CD14-positive monocyte (primary cell): ENCODE results near the gene RANBP3. TPM values are rescaled to one million over a fixed set of nuclear protein-coding genes. Genes with fewer than 3 reads are reported as not detected.

Experiments used
- DNase-seq, 3 donors: peaks; one replicate each; pipeline ENCODE4 v3.0.0-alpha.2; 2011 to 2022
- H2AFZ ChIP-seq: 2 replicates; pipeline ENCODE4 v1.6.0; 2012; ENCODE audit warnings: mild to moderate bottlenecking, low read depth, low read length, inconsistent platforms; ENCODE audit not compliant: insufficient read depth, poor library complexity, severe bottlenecking
- H3K27ac ChIP-seq, 2 donors: 1 replicate in 1 of 2; 2 replicates in 1 of 2; pipeline ENCODE4 v1.5.1; 2012 to 2013; ENCODE audit warnings: low read length in 2 of 2, control low read depth in 1 of 2, inconsistent platforms in 1 of 2, low read depth in 1 of 2, mild to moderate bottlenecking in 1 of 2
- H3K27me3 ChIP-seq, 2 donors: one replicate each; pipeline versions ENCODE4 v1.6.0 to v1.6.1; 2011 to 2013; ENCODE audit warnings: low read length in 2 of 2; ENCODE audit not compliant: control insufficient read depth in 2 of 2, insufficient read depth in 2 of 2
- H3K36me3 ChIP-seq, 2 donors: replicated peaks in 1 of 2; 1 replicate in 1 of 2; 2 replicates in 1 of 2; pipeline versions ENCODE4 v1.5.1 to v1.6.1; 2012 to 2013; ENCODE audit warnings: low read length in 2 of 2, control low read depth in 1 of 2, inconsistent platforms in 1 of 2, mild to moderate bottlenecking in 1 of 2; ENCODE audit not compliant: insufficient read depth in 2 of 2, control insufficient read depth in 1 of 2
- H3K4me1 ChIP-seq, 2 donors: 1 replicate in 1 of 2; 2 replicates in 1 of 2; pipeline versions ENCODE4 v1.5.1 to v1.6.1; 2012 to 2013; ENCODE audit warnings: low read length in 2 of 2, control low read depth in 1 of 2, inconsistent platforms in 1 of 2, mild to moderate bottlenecking in 1 of 2, moderate library complexity in 1 of 2; ENCODE audit not compliant: insufficient read depth in 2 of 2, control insufficient read depth in 1 of 2
- H3K4me2 ChIP-seq: replicated peaks from 2 replicates; pipeline ENCODE3; 2012; ENCODE audit warnings: low read length, moderate library complexity, mild to moderate bottlenecking; ENCODE audit not compliant: poor library complexity, severe bottlenecking; ENCODE audit errors: extremely low read depth
- H3K4me3 ChIP-seq, 3 experiments: fragments of 200-600 bp in 1 of 3; sonication (generic) in 1 of 3; replicated peaks in 1 of 3; 1 replicate in 2 of 3; 2 replicates in 1 of 3; pipeline ENCODE4 v1.5.1; 2011 to 2013; ENCODE audit warnings: low read length in 3 of 3, mild to moderate bottlenecking in 3 of 3, control low read depth in 2 of 3, low read depth in 2 of 3, inconsistent platforms in 1 of 3, moderate library complexity in 1 of 3
- H3K79me2 ChIP-seq: 2 replicates; pipeline ENCODE4 v1.6.0; 2012; ENCODE audit warnings: mild to moderate bottlenecking, control low read depth, inconsistent platforms, low read length, moderate library complexity; ENCODE audit not compliant: insufficient read depth
- H3K9ac ChIP-seq: 2 replicates; pipeline ENCODE4 v1.6.0; 2017; ENCODE audit warnings: low read length, mild to moderate bottlenecking; ENCODE audit not compliant: insufficient read depth, poor library complexity, severe bottlenecking
- H3K9me3 ChIP-seq, 2 donors: replicated peaks in 1 of 2; 1 replicate in 1 of 2; 2 replicates in 1 of 2; pipeline versions ENCODE4 v1.5.1 to v1.6.1; 2012 to 2013; ENCODE audit warnings: low read length in 2 of 2, control low read depth in 1 of 2; ENCODE audit not compliant: control insufficient read depth in 1 of 2, insufficient read depth in 1 of 2
- H4K20me1 ChIP-seq: 2 replicates; pipeline ENCODE4 v1.6.0; 2012; ENCODE audit warnings: mild to moderate bottlenecking, low read length, control low read depth, moderate library complexity; ENCODE audit not compliant: insufficient read depth
- H3K27ac Mint-ChIP-seq, 7 donors: one replicate each; pipeline ENCODE4 v1.8.0; 2020; ENCODE audit warnings: mild to moderate bottlenecking in 7 of 7, mixed read lengths in 7 of 7, moderate library complexity in 6 of 7, inconsistent platforms in 2 of 7
- H3K27me3 Mint-ChIP-seq, 3 donors: one replicate each; pipeline ENCODE4 v1.8.0; 2021 to 2022; ENCODE audit warnings: low read depth in 3 of 3, mild to moderate bottlenecking in 3 of 3, mixed read lengths in 3 of 3, moderate library complexity in 3 of 3, inconsistent platforms in 1 of 3
- H3K36me3 Mint-ChIP-seq, 2 donors: one replicate each; pipeline ENCODE4 v1.8.0; 2020; ENCODE audit warnings: mixed read lengths in 2 of 2, inconsistent platforms in 1 of 2, mild to moderate bottlenecking in 1 of 2
- H3K4me1 Mint-ChIP-seq: one replicate; pipeline ENCODE4 v1.8.0; 2020; ENCODE audit warnings: mild to moderate bottlenecking, mixed read lengths
- H3K4me3 Mint-ChIP-seq, 2 donors: one replicate each; pipeline ENCODE4 v1.8.0; 2020; ENCODE audit warnings: mild to moderate bottlenecking in 2 of 2, mixed read lengths in 2 of 2, moderate library complexity in 1 of 2
- H3K9me3 Mint-ChIP-seq, 7 donors: one replicate each; pipeline ENCODE4 v1.8.0; 2020 to 2022; ENCODE audit warnings: mixed read lengths in 7 of 7, mild to moderate bottlenecking in 6 of 7, moderate library complexity in 6 of 7, inconsistent platforms in 2 of 7
- CTCF ChIP-seq: fragments of 200-600 bp; IDR thresholded peaks from one replicate; pipeline ENCODE4 v1.8.0; 2022; ENCODE audit warnings: antibody characterized with exemption, mild to moderate bottlenecking
- WGBS: methylation state at CpG from one replicate; pipeline ENCODE4 v1.1.5; 2013; ENCODE audit warnings: missing lambda C conversion rate; ENCODE audit not compliant: insufficient coverage; 5-methylcytosine and 5-hydroxymethylcytosine counted together
- intact Hi-C, 2 donors: fragments of 100-400 bp; cut with micrococcal nuclease; formaldehyde crosslinking; loops; one replicate each; pipeline versions ENCODE4 v1.15.0 to v1.15.1; 2023
- polyA plus RNA-seq, 3 donors: library from polyadenylated mRNA; depleted of rRNA in 1 of 3; unstranded in 2 of 3; stranded (reverse) in 1 of 3; fragments of 300-500 nt in 2 of 3; fragments of >200 nt in 1 of 3; fragmentation: Illumina TruSeq in 2 of 3; gene quantifications; 1 replicate in 2 of 3; 2 replicates in 1 of 3; pipeline ENCODE4 v1.2.3, GENCODE V29; 2012 to 2021

Gene RANBP3
- polyA plus RNA-seq, 3 donors = 4.5 to 49.5 (median 8.1) TPM

GRCh38 chr19:5975388-5975728 lies 2.6 kb downstream of the RANBP3 start:
- Histone ChIP-seq H3K4me2 (no peak overlapping the region), H3K9ac (no peak overlapping the region), H3K9me3 (no peaks in the 10 kb centered on the region), H4K20me1 (peaks cover 55% of the 10 kb centered on the region), H3K4me1 (peaks cover 23 to 29% of the 10 kb centered on the region in 2 donors), H3K27ac (no peak overlapping the region), H2AFZ (no peak overlapping the region), H3K4me3 (no peak overlapping the region), H3K27me3 (no peaks in the 10 kb centered on the region), H3K36me3 (peaks cover 17 to 49% of the 10 kb centered on the region in 2 donors), H3K79me2 (peaks cover 84% of the 10 kb centered on the region)
- no peaks in the 10 kb centered on the region for H3K9me3 Mint-ChIP-seq
- no peak for DNase-seq
- H3K27ac Mint-ChIP-seq = no peak overlapping the region
- H3K4me3 Mint-ChIP-seq = no peak overlapping the region
- H3K36me3 Mint-ChIP-seq = peaks cover 16 to 37% of the 10 kb centered on the region in 2 donors
- no peaks in the 10 kb centered on the region for H3K27me3 Mint-ChIP-seq
- intact Hi-C loops = loop anchor here (5.0 to 10.0 kb wide), 2 partner anchors 68 to 71 kb away; partner anchors contain the start of genes NDUFA11 (in 1 of the 2) and VMAC (in 1 of the 2)
- WGBS = 80% methylated on average over 1 of the region's 3 CpGs
- TF ChIP-seq CTCF = no peak
- H3K4me1 Mint-ChIP-seq = peaks cover 45% of the 10 kb centered on the region

GRCh38 chr19:5974721-5975387 lies 3.1 kb downstream of the RANBP3 start:
- H3K4me3 ChIP-seq = no peak overlapping the region
- H3K9me3 ChIP-seq = no peaks in the 10 kb centered on the region
- peaks cover 60% of the 10 kb centered on the region for H4K20me1 ChIP-seq
- TF ChIP-seq CTCF = no peak
- Mint-ChIP-seq H3K36me3 (peaks cover 16 to 37% of the 10 kb centered on the region in 2 donors), H3K27me3 (no peaks in the 10 kb centered on the region), H3K4me1 (peaks cover 48% of the 10 kb centered on the region), H3K9me3 (no peaks in the 10 kb centered on the region), H3K4me3 (no peak overlapping the region), H3K27ac (peak overlapping the region in 3 of 7 donors; percentile 37 to 76 (median 68))
- no peak for DNase-seq
- peaks cover 17 to 49% of the 10 kb centered on the region in 2 donors for H3K36me3 ChIP-seq
- intact Hi-C loops = loop anchor here (5.0 to 10.0 kb wide), 2 partner anchors 68 to 70 kb away; partner anchors contain the start of genes NDUFA11 (in 1 of the 2) and VMAC (in 1 of the 2)
- no peak overlapping the region for H2AFZ ChIP-seq
- H3K4me1 ChIP-seq = peaks cover 23 to 29% of the 10 kb centered on the region in 2 donors
- peaks cover 89% of the 10 kb centered on the region for H3K79me2 ChIP-seq
- no peak overlapping the region for H3K9ac ChIP-seq
- H3K27ac ChIP-seq = no peak overlapping the region
- no peaks in the 10 kb centered on the region for H3K27me3 ChIP-seq
- H3K4me2 ChIP-seq = no peak overlapping the region
- 96% methylated on average over 5 of the region's 10 CpGs for WGBS
